PC-9 (cell line): ENCODE data around the gene RXRG. TPM values are rescaled to one million over a fixed set of nuclear protein-coding genes. Genes with fewer than 3 reads are reported as not detected.

Experiments
- BruUV-seq: library from RNA; stranded (reverse); fragments of 400-500 nt; replicated peaks from 2 replicates; lab custom pipeline; 2021; lab: Mats Ljungman, UMichigan
- CTCF ChIA-PET: fragments of 300-600 bp; sonication (Branson Sonifier 250); formaldehyde crosslinking; loops from one replicate; lab custom pipeline; 2022; ENCODE audit warnings: antibody characterized with exemption; lab: Charles Lee
- POLR2A ChIA-PET: fragments of 300-600 bp; sonication (Branson Sonifier 250); formaldehyde crosslinking; loops from one replicate; lab custom pipeline; 2022; ENCODE audit warnings: antibody characterized with exemption; ENCODE audit not compliant: unreplicated experiment; lab: Charles Lee
- DNase-seq, 2 experiments: peaks; one replicate each; pipeline versions ENCODE4 v3.0.0 to v3.0.0-alpha.2; 2015 to 2022; ENCODE audit warnings: mixed read lengths in 1 of 2
- H2AFZ ChIP-seq: fragments of 200-600 bp; sonication (generic); 2 replicates; pipeline ENCODE4 v1.8.1; 2017; ENCODE audit warnings: antibody characterized with exemption
- H3F3A ChIP-seq: fragments of 200-600 bp; sonication (generic); 2 replicates; pipeline ENCODE4 v1.8.1; 2017; ENCODE audit warnings: antibody characterized with exemption, mild to moderate bottlenecking, low read depth; ENCODE audit not compliant: insufficient read depth
- H3K27ac ChIP-seq: fragments of 200-600 bp; sonication (generic); 2 replicates; pipeline ENCODE4 v1.6.1; 2016; ENCODE audit warnings: mixed run types
- H3K27me3 ChIP-seq: fragments of 200-600 bp; sonication (generic); 2 replicates; pipeline ENCODE4 v1.6.1; 2016; ENCODE audit warnings: low read depth, mixed run types; ENCODE audit not compliant: insufficient read depth
- H3K36me3 ChIP-seq: fragments of 200-600 bp; sonication (generic); 2 replicates; pipeline ENCODE4 v1.6.1; 2016; ENCODE audit warnings: low read depth, mixed run types
- H3K4me1 ChIP-seq: fragments of 200-600 bp; sonication (generic); replicated peaks from 2 replicates; pipeline ENCODE4 v1.6.1; 2016; ENCODE audit warnings: mixed run types; ENCODE audit not compliant: insufficient read depth
- H3K4me2 ChIP-seq: fragments of 200-600 bp; sonication (generic); 2 replicates; pipeline ENCODE4 v1.6.1; 2017; ENCODE audit warnings: mixed run types
- H3K4me3 ChIP-seq: fragments of 200-600 bp; sonication (generic); 2 replicates; pipeline ENCODE4 v1.6.1; 2016; ENCODE audit warnings: mixed run types
- H3K79me2 ChIP-seq: fragments of 200-600 bp; sonication (generic); 2 replicates; pipeline ENCODE4 v1.6.1; 2017; ENCODE audit warnings: low read depth, mixed run types
- H3K9me2 ChIP-seq: fragments of 200-600 bp; sonication (generic); 2 replicates; pipeline ENCODE4 v1.8.1; 2017; ENCODE audit warnings: mild to moderate bottlenecking; ENCODE audit not compliant: insufficient read depth
- H3K9me3 ChIP-seq: fragments of 200-600 bp; sonication (generic); 2 replicates; pipeline ENCODE4 v1.8.1; 2016; ENCODE audit warnings: low read depth; ENCODE audit not compliant: insufficient read depth
- H4K20me1 ChIP-seq: fragments of 200-600 bp; sonication (generic); 2 replicates; pipeline ENCODE4 v1.8.1; 2017; ENCODE audit not compliant: insufficient read depth
- CTCF ChIP-seq: fragments of 200-600 bp; sonication (generic); conservative IDR thresholded peaks from 2 replicates; pipeline ENCODE4 v1.6.1; 2017; ENCODE audit warnings: mixed run types, antibody characterized with exemption, mild to moderate bottlenecking, moderate library complexity
- EZH2 ChIP-seq: fragments of 200-600 bp; sonication (generic); IDR thresholded peaks from 2 replicates; pipeline ENCODE4 v1.8.0; 2017; ENCODE audit warnings: antibody characterized with exemption, low read depth
- intact Hi-C: fragments of 100-400 bp; cut with micrococcal nuclease; formaldehyde crosslinking; loops from one replicate; pipeline ENCODE4 v1.10.0; 2022; ENCODE audit not compliant: unreplicated experiment
- total RNA-seq: library from RNA; stranded (reverse); gene quantifications from 2 replicates; pipeline ENCODE4 v1.2.3, GENCODE V29; 2021

The RXRG gene
- total RNA-seq, 1 experiment from 2014 or later: not detected

DNA sequence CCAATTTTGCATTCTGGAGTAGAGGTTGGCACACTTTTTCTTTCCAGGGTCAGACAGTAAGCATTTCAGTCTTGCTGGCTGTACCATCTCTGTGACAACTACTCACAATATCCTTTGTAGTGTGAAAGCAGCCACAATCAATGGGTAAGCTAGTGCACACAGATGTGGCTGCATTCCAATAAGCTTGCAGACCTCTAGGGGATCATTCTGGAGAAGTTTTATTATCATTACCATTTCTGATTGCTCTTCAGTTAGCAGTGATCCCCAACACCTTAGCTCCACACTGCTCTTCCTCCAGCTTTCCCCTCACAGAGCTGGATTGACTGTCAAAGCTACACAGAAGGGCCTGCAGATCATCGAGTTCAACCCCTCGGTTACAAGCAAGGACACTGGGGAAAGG, 9.1 kb downstream of the RXRG start:
- ChIA-PET POLR2A (no interaction called here), CTCF (no interaction called here)
- Histone ChIP-seq H3K9me2 (no peaks in the 10 kb centered on the region), H3K79me2 (no peaks in the 10 kb centered on the region), H3K4me2 (no peak overlapping the region), H4K20me1 (no peaks in the 10 kb centered on the region), H3K36me3 (no peaks in the 10 kb centered on the region), H3K4me3 (no peak overlapping the region), H3K27ac (no peak overlapping the region), H3K27me3 (peaks cover 15% of the 10 kb centered on the region; the same call in 1 of the 2 replicates), H3K4me1 (no peaks in the 10 kb centered on the region), H3F3A (no peaks in the 10 kb centered on the region), H2AFZ (no peak overlapping the region), H3K9me3 (no peaks in the 10 kb centered on the region)
- no peak for DNase-seq
- no peak for TF ChIP-seq CTCF
- TF ChIP-seq EZH2: no peak
- no TSS peak for BruUV-seq
- intact Hi-C loops: no loop called here

DNA sequence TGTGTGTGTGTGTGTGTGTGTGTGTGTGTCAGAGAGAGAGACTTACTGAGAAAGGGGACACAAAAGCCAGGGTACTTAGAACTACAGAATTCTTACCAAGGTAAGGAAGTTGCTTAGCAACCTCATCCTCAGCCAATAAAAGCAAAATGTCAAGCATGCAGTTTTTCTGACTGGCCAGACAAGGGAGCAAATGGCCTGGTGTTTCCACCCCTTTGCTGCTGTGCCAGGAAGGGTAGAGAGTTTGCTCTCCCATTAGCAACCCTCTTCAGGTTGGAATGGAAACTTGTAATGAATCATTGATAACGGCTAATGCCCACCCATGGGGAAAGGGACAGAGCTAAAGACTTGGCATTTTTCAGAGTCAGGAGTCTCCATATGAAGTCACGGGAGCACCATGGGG, 10.6 kb downstream of the RXRG start:
- H4K20me1 ChIP-seq: no peaks in the 10 kb centered on the region
- no peak overlapping the region for H3K4me3 ChIP-seq
- no peaks in the 10 kb centered on the region for H3K4me1 ChIP-seq

DNA sequence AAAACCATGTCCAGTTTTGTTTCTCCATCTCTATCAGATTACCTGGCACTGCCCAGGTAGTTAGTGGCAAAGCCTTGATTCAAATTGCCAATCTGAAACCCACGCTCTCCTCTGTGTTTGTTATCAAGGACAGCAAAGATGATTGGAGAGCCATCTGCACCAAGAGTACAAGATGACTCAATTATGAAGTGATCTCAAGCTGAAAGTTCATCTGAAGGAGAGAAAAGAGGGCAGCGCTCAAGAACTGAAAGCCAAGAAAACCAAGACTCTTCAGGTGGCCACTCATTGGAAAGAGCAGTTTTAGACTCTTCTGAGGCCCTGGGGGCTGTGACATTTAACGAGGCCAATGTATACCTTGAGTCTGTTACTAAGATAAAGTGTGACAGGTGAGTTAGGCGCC, 13.8 kb downstream of the RXRG start:
- ChIA-PET CTCF (no interaction called here), POLR2A (no interaction called here)
- Histone ChIP-seq H3K79me2 (no peaks in the 10 kb centered on the region), H3F3A (no peaks in the 10 kb centered on the region), H3K9me2 (no peaks in the 10 kb centered on the region), H3K4me2 (no peak overlapping the region), H3K4me3 (no peak overlapping the region), H3K27ac (no peak overlapping the region), H2AFZ (no peak overlapping the region), H4K20me1 (no peaks in the 10 kb centered on the region), H3K4me1 (no peaks in the 10 kb centered on the region), H3K36me3 (no peaks in the 10 kb centered on the region), H3K27me3 (no peaks in the 10 kb centered on the region), H3K9me3 (no peaks in the 10 kb centered on the region)
- no peak for TF ChIP-seq CTCF
- TF ChIP-seq EZH2: no peak
- no peak for DNase-seq
- intact Hi-C loops: no loop called here
- BruUV-seq: no TSS peak

More for the DNA sequence above, 10.6 kb downstream of the RXRG start:
- Histone ChIP-seq H3K79me2 (no peaks in the 10 kb centered on the region), H2AFZ (no peak overlapping the region), H3F3A (no peaks in the 10 kb centered on the region), H3K27me3 (peaks cover 5% of the 10 kb centered on the region; the same call in 1 of the 2 replicates), H3K27ac (no peak overlapping the region), H3K9me2 (no peaks in the 10 kb centered on the region), H3K9me3 (no peaks in the 10 kb centered on the region), H3K4me2 (no peak overlapping the region), H3K36me3 (no peaks in the 10 kb centered on the region)
- intact Hi-C loops: no loop called here
- no peak for DNase-seq
- TF ChIP-seq EZH2 (no peak), CTCF (no peak)
- ChIA-PET POLR2A (no interaction called here), CTCF (no interaction called here)
- no TSS peak for BruUV-seq
